ENCODE data around the gene GRM8. TPM values are rescaled to one million over a fixed set of nuclear protein-coding genes. Genes with fewer than 3 reads are reported as not detected.

GRM8 gene
- total and polyA plus RNA-seq, 2 experiments from 2014 or later: 0.92 to 1.3 TPM

DNA sequence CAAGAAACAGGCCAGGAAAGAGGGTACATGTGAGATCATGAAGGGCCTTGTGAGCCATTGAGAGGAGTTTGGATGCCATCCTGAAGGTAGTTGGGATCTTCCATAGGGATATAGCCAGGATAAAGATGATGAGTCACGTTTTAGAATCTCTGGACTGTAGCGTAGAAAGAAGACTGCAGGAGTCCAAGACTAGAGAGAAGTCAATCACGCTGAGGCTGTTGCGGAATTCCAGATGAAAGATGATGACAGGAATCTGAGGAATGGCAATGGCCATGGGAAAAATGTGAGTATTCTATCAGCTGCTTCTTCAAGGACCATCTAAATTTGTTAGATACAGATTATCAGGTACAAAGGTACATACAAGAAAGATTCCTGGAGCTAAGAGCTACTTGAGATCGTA lies 711.3 kb downstream of the GRM8 start:
- Histone ChIP-seq H3K4me1 (ENCODE audit: low read depth) (no peaks in the 10 kb centered on the region), H3K27ac (no peak overlapping the region), H3K9me3 (ENCODE audit: low read depth) (no peaks in the 10 kb centered on the region), H3K36me3 (no peaks in the 10 kb centered on the region), H3K4me3 (no peak overlapping the region), H3K27me3 (no peaks in the 10 kb centered on the region)
- TF ChIP-seq CTCF (IDR thresholded peaks at IDR 0.05; ENCODE audit: low read depth, low read length): no peak
- no peak for DNase-seq (ENCODE audit: low read depth in 1 of 2, low spot score in 1 of 2)

GRCh38 chr7:126535176-126535575 lies 717.6 kb downstream of the GRM8 start:
- Histone ChIP-seq H3K27me3 (no peaks in the 10 kb centered on the region), H3K4me3 (no peak overlapping the region), H3K9me3 (ENCODE audit: low read depth) (no peaks in the 10 kb centered on the region), H3K27ac (no peak overlapping the region), H3K4me1 (ENCODE audit: low read depth) (no peaks in the 10 kb centered on the region), H3K36me3 (no peaks in the 10 kb centered on the region)
- no peak for TF ChIP-seq CTCF (IDR thresholded peaks at IDR 0.05; ENCODE audit: low read depth, low read length)
- no peak for DNase-seq (ENCODE audit: low read depth in 1 of 2, low spot score in 1 of 2)

GRCh38 chr7:126533715-126534114 lies 719.0 kb downstream of the GRM8 start:
- TF ChIP-seq CTCF (IDR thresholded peaks at IDR 0.05; ENCODE audit: low read depth, low read length): no peak

GRCh38 chr7:126529833-126530232 lies 722.9 kb downstream of the GRM8 start:
- DNase-seq (ENCODE audit: low read depth in 1 of 2, low spot score in 1 of 2): no peak
- no peak for TF ChIP-seq CTCF (IDR thresholded peaks at IDR 0.05; ENCODE audit: low read depth, low read length)
- H3K27ac ChIP-seq: no peak overlapping the region

More at GRCh38 chr7:126533715-126534114, 719.0 kb downstream of the GRM8 start:
- Histone ChIP-seq H3K4me1 (ENCODE audit: low read depth) (no peaks in the 10 kb centered on the region), H3K9me3 (ENCODE audit: low read depth) (no peaks in the 10 kb centered on the region), H3K4me3 (no peak overlapping the region), H3K27me3 (no peaks in the 10 kb centered on the region), H3K36me3 (no peaks in the 10 kb centered on the region), H3K27ac (no peak overlapping the region)
- DNase-seq (ENCODE audit: low read depth in 1 of 2, low spot score in 1 of 2): no peak

GRCh38 chr7:126529254-126529653 lies 723.5 kb downstream of the GRM8 start:
- no peak for TF ChIP-seq CTCF (IDR thresholded peaks at IDR 0.05; ENCODE audit: low read depth, low read length)
- no peaks in the 10 kb centered on the region for H3K4me1 ChIP-seq (ENCODE audit: low read depth)
- DNase-seq (ENCODE audit: low read depth in 1 of 2, low spot score in 1 of 2): no peak
- no peak overlapping the region for H3K27ac ChIP-seq
- H3K27me3 ChIP-seq: no peaks in the 10 kb centered on the region
- H3K4me3 ChIP-seq: no peak overlapping the region
- no peaks in the 10 kb centered on the region for H3K36me3 ChIP-seq
- no peaks in the 10 kb centered on the region for H3K9me3 ChIP-seq (ENCODE audit: low read depth)

More at GRCh38 chr7:126529833-126530232, 722.9 kb downstream of the GRM8 start:
- H3K4me1 ChIP-seq (ENCODE audit: low read depth): no peaks in the 10 kb centered on the region
- H3K9me3 ChIP-seq (ENCODE audit: low read depth): no peaks in the 10 kb centered on the region
- no peaks in the 10 kb centered on the region for H3K36me3 ChIP-seq
- H3K4me3 ChIP-seq: no peak overlapping the region
- no peaks in the 10 kb centered on the region for H3K27me3 ChIP-seq

- no peak for DNase-seq (ENCODE audit: low read depth in 1 of 2, low spot score in 1 of 2)
- Histone ChIP-seq H3K36me3 (no peaks in the 10 kb centered on the region), H3K9me3 (ENCODE audit: low read depth) (no peaks in the 10 kb centered on the region), H3K4me3 (no peak overlapping the region), H3K27me3 (no peaks in the 10 kb centered on the region), H3K4me1 (ENCODE audit: low read depth) (no peaks in the 10 kb centered on the region), H3K27ac (no peak overlapping the region)
- no peak for TF ChIP-seq CTCF (IDR thresholded peaks at IDR 0.05; ENCODE audit: low read depth, low read length)
These were observed 726.8 kb downstream of the GRM8 start for GRCh38 chr7:126525906-126526305.
